EH (cell line): ENCODE results near the gene COX4I1.
A peak's percentile ranks its signal among the peaks of the same experiment; 100 is the strongest.

Experiments used
- DNase-seq: peaks from one replicate; pipeline ENCODE4 v3.0.0-alpha.2; 2015; ENCODE audit warnings: low read depth

COX4I1 gene

GRCh38 chr16:85767531-85767930, 32.0 kb upstream of the COX4I1 start:
- DNase-seq = peak; percentile 92

- DNase-seq = no peak
These were observed 31.3 kb upstream of the COX4I1 start for GRCh38 chr16:85768199-85768598.

GRCh38 chr16:85770741-85771140, 28.8 kb upstream of the COX4I1 start:
- DNase-seq = no peak

- DNase-seq = no peak
These were observed 26.5 kb upstream of the COX4I1 start for GRCh38 chr16:85773044-85773443.

DNA sequence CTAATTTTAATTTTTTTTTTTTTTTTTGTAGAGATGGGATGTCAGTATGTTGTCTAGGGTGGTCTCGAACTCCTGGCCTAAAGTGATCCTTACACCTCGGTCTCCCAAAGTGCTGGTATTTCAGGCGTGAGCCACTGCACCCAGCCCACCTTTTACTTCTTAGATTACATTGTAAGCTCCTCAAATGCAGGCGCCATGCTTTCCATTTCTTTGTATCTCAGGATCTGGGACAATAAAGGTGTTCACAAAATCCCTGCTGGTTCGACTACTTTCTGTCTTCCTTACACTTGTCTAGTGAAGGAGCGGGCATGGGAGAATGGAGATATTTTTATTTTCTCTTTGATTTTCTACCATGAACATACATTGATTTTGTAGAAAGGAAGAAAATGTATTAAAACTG, 25.4 kb upstream of the COX4I1 start:
- no peak for DNase-seq

- DNase-seq = no peak
These were observed 24.7 kb upstream of the COX4I1 start for GRCh38 chr16:85774811-85775210.

GRCh38 chr16:85777583-85778310, 21.7 kb upstream of the COX4I1 start:
- DNase-seq = peak; percentile 79

GRCh38 chr16:85778873-85779272, 20.6 kb upstream of the COX4I1 start:
- no peak for DNase-seq

- no peak for DNase-seq
These were observed 19.2 kb upstream of the COX4I1 start for GRCh38 chr16:85780281-85780680.

DNA sequence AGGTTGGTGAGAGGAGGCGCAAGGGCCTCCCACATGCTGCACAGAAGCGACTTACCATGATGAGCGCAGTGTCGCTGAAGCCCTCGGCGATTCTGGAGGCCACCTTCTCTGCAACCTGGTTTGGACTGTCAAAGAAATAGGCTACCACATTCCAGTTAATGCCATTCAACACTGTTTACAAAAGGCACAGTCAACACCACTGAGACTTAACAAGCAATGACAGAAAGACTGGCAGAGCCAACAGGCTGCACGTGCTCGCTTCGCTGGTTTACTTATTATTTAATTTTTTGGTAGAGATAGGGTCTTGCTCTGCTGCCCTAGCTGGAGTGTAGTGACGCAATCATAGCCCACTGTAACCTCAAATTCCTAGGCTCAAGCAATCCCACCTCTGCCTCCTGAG, 18.3 kb upstream of the COX4I1 start:
- DNase-seq = no peak

GRCh38 chr16:85781695-85782370, 17.7 kb upstream of the COX4I1 start:
- DNase-seq = peak; percentile 46

DNA sequence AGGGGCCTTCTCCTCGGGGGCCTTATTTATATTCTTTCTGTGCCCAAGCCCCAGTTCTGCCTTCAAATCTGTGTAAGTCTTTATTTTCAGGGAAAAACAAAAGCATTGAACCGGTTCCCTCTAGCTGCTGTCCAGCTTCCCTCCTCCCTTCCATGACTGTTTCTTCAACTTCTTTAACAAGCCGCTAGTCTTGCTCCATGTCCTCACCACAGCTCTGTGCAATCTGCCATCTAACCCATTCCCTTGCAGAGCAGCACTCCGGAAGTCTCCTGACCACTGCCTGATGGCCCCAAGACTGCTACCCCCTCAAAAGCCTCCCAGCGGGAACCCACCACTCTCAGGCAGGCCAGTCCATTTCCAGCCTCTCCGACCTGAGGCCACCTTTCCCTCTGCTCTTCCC, 17.0 kb upstream of the COX4I1 start:
- DNase-seq = no peak

DNA sequence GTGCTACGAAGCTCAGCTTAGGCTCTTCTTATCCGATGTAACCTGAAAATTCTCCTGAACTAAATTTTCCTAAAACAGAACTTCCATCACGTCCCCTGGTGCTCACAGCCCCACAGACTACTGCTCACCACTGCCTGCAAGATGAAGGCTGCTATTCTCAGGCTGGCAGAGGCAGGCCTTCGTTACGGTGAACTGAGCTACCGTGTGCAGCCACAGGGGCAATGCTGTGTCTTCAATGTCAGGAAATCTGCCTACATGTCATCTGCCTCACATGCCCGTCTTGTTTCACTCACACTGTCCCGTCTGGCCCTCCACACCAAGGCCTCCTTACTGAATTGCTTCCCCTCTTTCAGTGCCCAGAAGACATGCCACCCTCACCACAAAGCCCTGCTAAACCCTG, 16.1 kb upstream of the COX4I1 start:
- no peak for DNase-seq

DNA sequence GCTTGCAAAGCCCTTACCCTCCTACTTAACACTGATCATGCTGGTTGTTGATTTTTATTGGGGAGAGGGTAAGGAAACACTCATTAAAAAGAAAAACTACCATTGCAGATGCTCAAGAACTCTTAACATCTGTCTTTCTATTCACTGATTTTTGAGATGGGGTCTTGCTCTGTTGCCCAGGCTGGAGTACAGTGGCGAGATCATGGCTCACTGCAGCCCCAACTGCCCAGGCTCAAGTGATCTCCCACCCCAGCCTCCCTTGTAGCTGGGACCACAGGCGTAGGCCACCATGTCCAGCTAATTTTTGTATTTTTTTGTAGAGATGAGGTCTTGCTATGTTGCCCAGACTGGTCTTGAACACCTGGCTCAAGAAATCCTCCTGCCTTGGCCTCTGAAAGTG, 14.7 kb upstream of the COX4I1 start:
- no peak for DNase-seq

GRCh38 chr16:85785927-85786326, 13.6 kb upstream of the COX4I1 start:
- DNase-seq = peak; percentile 25

- DNase-seq = no peak
These were observed 10.7 kb upstream of the COX4I1 start for GRCh38 chr16:85788819-85789218.

DNA sequence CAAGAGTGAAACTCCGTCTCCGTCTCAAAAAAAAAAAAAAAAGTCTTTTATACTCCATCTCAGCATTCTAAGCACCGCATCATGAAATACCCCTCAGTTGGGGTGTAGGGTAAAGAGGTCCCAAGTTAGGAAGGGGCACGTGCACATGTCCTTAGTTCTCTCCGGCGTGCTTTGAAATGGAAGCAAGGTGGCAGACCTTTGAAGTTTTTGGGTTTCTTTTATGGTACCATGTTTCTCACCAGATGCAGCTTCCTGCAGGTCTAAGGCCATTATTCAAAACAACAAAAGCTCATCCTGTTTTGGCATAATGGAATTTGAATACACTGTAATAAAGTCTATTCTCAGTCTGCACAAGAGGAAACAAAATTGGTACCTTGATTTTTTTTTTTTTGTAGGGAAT, 9.7 kb upstream of the COX4I1 start:
- no peak for DNase-seq

DNA sequence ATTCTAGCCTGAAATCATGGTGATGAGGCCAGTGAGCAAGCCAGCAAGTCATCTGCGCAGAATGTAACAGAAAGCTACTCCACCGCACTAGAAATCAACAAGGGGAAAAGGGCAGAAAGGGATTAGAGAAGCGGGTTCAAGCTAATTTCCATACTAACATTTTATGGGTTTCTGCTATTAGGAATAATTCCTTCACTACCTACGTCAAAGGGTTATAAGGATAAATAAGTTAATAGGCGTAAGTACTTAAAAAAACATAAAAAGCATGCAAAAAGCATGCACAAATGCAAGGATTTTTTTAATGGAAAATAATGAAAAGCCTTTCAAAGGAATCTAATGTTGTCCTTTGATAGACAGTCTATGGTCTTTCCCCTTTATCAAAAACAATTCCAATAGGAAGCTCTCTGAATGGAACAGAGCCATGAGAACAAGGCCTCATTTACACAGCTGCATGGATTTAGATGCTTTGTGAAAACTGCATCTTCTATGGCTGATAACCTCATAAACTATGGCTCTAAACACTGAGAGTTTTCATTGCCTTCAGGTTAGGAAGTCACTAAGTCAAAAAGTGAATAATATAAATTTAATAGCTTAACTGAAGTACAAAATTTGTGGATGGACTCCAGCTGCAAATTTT, 5.7 kb upstream of the COX4I1 start:
- no peak for DNase-seq

DNA sequence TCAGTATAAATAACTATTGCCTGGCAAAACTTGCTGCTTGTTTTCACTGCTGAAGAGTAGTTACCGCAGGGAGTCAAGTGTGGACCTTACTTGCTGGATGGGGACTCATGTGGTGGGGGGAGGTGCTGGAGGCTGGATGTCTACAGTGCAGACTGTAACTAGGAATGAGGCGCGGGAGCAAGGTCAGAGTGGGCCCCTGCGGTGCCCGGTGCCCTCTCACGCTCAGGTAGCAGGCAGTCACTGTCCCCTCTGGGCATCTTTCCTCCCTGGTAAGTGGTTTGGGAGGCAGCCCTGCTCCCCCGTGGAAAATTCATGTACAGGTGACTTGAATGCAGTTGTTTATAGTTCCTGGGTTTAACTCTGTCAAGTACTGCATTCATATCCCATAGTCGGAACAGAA, 4.8 kb upstream of the COX4I1 start:
- DNase-seq = no peak

GRCh38 chr16:85796152-85796551, 3.3 kb upstream of the COX4I1 start:
- DNase-seq = no peak

- no peak for DNase-seq
These were observed 2.9 kb upstream of the COX4I1 start for GRCh38 chr16:85796599-85796998.

- peak; percentile 9 for DNase-seq
These were observed 1.2 kb upstream of the COX4I1 start for GRCh38 chr16:85798283-85798776.

DNA sequence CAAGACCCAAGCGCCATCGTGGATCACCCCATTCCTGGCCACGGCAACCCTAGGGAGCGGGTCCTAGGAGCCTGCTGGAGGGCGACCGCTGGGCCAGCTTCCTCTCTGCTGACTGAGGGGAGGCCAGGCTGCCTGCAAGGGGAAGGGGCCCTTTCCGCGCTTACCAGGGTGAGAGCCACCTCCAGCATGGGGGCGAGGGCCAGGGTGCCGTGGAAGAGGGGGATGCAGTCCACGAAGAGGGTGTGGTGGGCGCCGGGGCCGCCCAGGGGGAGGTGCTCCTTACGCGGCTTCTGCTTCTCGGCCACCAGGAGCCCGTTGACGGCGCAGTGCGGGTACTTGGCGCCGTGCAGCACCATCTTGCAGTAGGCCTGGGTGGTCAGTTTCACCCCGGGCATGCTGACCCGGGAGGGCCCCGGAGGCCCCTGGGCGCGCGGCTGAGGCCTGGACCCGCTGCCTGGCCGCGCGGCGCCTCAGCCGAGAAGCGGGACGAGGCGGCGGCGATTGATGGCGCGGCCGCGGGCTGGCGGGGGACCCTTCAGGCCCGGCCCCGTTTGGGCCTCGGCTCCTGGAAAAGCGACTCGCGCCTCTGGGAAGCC, 496 bp upstream of the COX4I1 start:
- DNase-seq = peak; percentile 44
